ENCODE measurements around the gene ERVK3-1. TPM values are rescaled to one million over a fixed set of nuclear protein-coding genes. Genes with fewer than 3 reads are reported as not detected.

Gene ERVK3-1
- total RNA-seq, 6 experiments from 2014 or later: 24.0 to 31.2 (median 28.2) TPM

GRCh38 chr19:58357481-58358145 is 52.4 kb downstream of the ERVK3-1 start:
- H3K27me3 Mint-ChIP-seq (ENCODE audit: insufficient read depth): peaks cover 2% of the 10 kb centered on the region
- no peak overlapping the region for H3K27ac Mint-ChIP-seq
- no peak for TF ChIP-seq CTCF (IDR thresholded peaks at IDR 0.05)
- no peaks in the 10 kb centered on the region for H3K9me3 Mint-ChIP-seq
- peaks cover 8% of the 10 kb centered on the region for H3K4me1 Mint-ChIP-seq (ENCODE audit: low read depth)
- no peak for DNase-seq
- no peak overlapping the region for H3K4me3 Mint-ChIP-seq
- no peaks in the 10 kb centered on the region; the same call in 1 of the 2 replicates for H3K36me3 Mint-ChIP-seq (ENCODE audit: low read depth)

DNA sequence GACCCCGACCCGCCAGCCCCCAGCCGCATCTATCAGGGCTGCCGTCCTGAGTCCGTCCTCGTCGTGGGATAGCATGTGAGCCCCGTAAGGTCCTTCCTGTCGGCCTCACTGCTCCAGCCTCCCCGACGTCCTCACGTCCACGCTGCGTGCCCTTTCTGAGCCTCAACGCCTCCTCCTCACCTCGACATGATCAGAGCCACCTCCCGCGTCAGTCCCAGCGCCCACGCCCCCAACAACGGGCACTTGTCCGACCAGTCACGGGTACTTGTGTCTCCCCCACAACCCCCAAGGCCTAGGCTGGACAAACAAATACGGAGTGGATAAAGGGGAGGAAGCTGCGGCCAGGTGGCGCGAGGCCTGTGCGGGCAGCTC is 56.7 kb downstream of the ERVK3-1 start:
- H3K27ac Mint-ChIP-seq: peak overlapping the region; percentile 100
- no peak for DNase-seq
- peaks cover 8% of the 10 kb centered on the region for H3K4me1 Mint-ChIP-seq (ENCODE audit: low read depth)
- no peaks in the 10 kb centered on the region; the same call in 1 of the 2 replicates for H3K36me3 Mint-ChIP-seq (ENCODE audit: low read depth)
- H3K4me3 Mint-ChIP-seq: peak overlapping the region; percentile 99
- no peaks in the 10 kb centered on the region for H3K9me3 Mint-ChIP-seq
- H3K27me3 Mint-ChIP-seq (ENCODE audit: insufficient read depth): peaks cover 2% of the 10 kb centered on the region
- TF ChIP-seq CTCF (IDR thresholded peaks at IDR 0.05): no peak

DNA sequence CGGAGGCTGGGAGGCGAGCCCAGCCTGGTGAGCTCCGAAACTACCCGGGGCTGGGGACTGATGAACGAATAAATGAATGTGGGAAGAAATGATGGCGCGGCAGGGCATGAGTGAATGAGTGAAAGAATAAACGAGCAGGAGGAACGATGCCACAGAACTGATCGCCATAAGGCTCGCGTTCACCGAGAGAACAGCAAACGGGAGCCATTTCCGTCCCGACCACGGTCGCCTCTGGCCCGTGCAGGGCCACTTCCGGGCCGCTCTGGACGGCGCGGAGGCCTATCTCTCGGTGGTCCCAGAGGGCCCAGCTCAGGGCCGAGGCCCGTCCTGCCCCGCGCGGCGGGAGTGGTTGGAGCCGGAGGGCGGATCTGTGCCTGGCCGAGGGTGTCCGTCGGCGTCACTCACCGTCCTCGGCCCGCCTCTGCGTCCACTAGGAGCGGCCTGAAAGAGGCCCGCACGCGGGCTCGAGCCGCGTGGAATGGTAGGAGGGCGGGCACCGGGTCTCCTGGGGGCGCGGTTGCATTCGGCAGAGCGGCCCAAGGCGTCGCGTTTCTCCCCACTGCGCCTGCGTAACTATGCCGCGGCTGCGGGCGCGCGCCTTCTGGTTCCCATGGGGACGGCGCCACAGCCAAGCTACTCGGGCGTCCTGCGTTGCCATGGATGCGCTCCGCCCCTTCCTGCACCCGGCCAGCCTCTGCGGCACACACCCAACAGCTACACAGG is 57.3 kb downstream of the ERVK3-1 start, which contains the start of gene ZNF497:
TSS of gene ZNF497 (minus strand) at position 480 of the 723 bp plus-strand sequence. CDS start 5,116 bp downstream, outside the sequence.
- H3K4me1 Mint-ChIP-seq (ENCODE audit: low read depth): peaks cover 8% of the 10 kb centered on the region

GRCh38 chr19:58364146-58364545 is 59.0 kb downstream of the ERVK3-1 start:
- TF ChIP-seq CTCF (IDR thresholded peaks at IDR 0.05): no peak
- peaks cover 8% of the 10 kb centered on the region for H3K4me1 Mint-ChIP-seq (ENCODE audit: low read depth)
- peaks cover 2% of the 10 kb centered on the region for H3K27me3 Mint-ChIP-seq (ENCODE audit: insufficient read depth)
- no peak overlapping the region for H3K4me3 Mint-ChIP-seq
- H3K36me3 Mint-ChIP-seq (ENCODE audit: low read depth): no peaks in the 10 kb centered on the region; the same call in 1 of the 2 replicates
- no peak overlapping the region for H3K27ac Mint-ChIP-seq
- peaks cover 4% of the 10 kb centered on the region; the same call in 1 of the 2 replicates for H3K9me3 Mint-ChIP-seq
- no peak for DNase-seq

More for the DNA sequence above, 57.3 kb downstream of the ERVK3-1 start, which contains the start of gene ZNF497:
- H3K9me3 Mint-ChIP-seq: peaks cover 4% of the 10 kb centered on the region; the same call in 1 of the 2 replicates
- peaks cover 2% of the 10 kb centered on the region for H3K27me3 Mint-ChIP-seq (ENCODE audit: insufficient read depth)
- H3K27ac Mint-ChIP-seq: peak within 1 kb of the TSS; percentile 100
- peak within 1 kb of the TSS; percentile 99 for H3K4me3 Mint-ChIP-seq
- DNase-seq: peak; percentile 94
- H3K36me3 Mint-ChIP-seq (ENCODE audit: low read depth): no peaks in the 10 kb centered on the region; the same call in 1 of the 2 replicates
- peak; percentile 27 for TF ChIP-seq CTCF (IDR thresholded peaks at IDR 0.05)

Small RNA genes lying within 50 kb of the gene (microRNA-seq; reads per million reads assigned to microRNA genes)
- gene MIR6806: not detected

Other genes starting within 250 kb of the ERVK3-1 start
- gene ZNF135, start 246.1 kb upstream of the ERVK3-1 start, total RNA-seq (2021; fragmentation: NEBNext Ultra II Directional; extraction: Animal tissue kit (Norgen Biotek cat#: 25700)): under 1 TPM in 2 of 6 experiments, not detected in 4; 0.07 to 0.09 TPM
- 1 to 10 TPM in 5 of 6 experiments, under 1 TPM in 1; 0.80 to 2.8 (median 2.1) TPM for gene ZSCAN18, start 207.1 kb upstream of the ERVK3-1 start, total RNA-seq (2021; fragmentation: NEBNext Ultra II Directional; extraction: Animal tissue kit (Norgen Biotek cat#: 25700))
- 1 to 10 TPM; 6.6 to 9.5 (median 7.9) TPM for gene ZNF329, start 154.6 kb upstream of the ERVK3-1 start, total RNA-seq (2021; fragmentation: NEBNext Ultra II Directional; extraction: Animal tissue kit (Norgen Biotek cat#: 25700))
- gene ZNF274, start 122.3 kb upstream of the ERVK3-1 start, total RNA-seq (2021; fragmentation: NEBNext Ultra II Directional; extraction: Animal tissue kit (Norgen Biotek cat#: 25700)): 10 to 100 TPM; 15.6 to 18.4 (median 17.6) TPM
- gene ZNF544, start 76.5 kb upstream of the ERVK3-1 start, total RNA-seq (2021; fragmentation: NEBNext Ultra II Directional; extraction: Animal tissue kit (Norgen Biotek cat#: 25700)): 10 to 100 TPM; 26.5 to 32.5 (median 29.9) TPM
- 1 to 10 TPM; 3.4 to 4.5 (median 4.1) TPM for gene ZNF8, start 26.4 kb upstream of the ERVK3-1 start, total RNA-seq (2021; fragmentation: NEBNext Ultra II Directional; extraction: Animal tissue kit (Norgen Biotek cat#: 25700))
- 1 to 10 TPM; 2.5 to 3.0 (median 2.8) TPM for gene ZSCAN22, start 21.6 kb downstream of the ERVK3-1 start, total RNA-seq (2021; fragmentation: NEBNext Ultra II Directional; extraction: Animal tissue kit (Norgen Biotek cat#: 25700))
- 10 to 100 TPM; 21.2 to 36.9 (median 25.4) TPM for gene A1BG, start 48.1 kb downstream of the ERVK3-1 start, total RNA-seq (2021; fragmentation: NEBNext Ultra II Directional; extraction: Animal tissue kit (Norgen Biotek cat#: 25700))
- under 1 TPM; 0.16 to 0.35 (median 0.27) TPM for gene ZNF497, start 57.4 kb downstream of the ERVK3-1 start, total RNA-seq (2021; fragmentation: NEBNext Ultra II Directional; extraction: Animal tissue kit (Norgen Biotek cat#: 25700))
- gene ZNF837, start 75.7 kb downstream of the ERVK3-1 start, total RNA-seq (2021; fragmentation: NEBNext Ultra II Directional; extraction: Animal tissue kit (Norgen Biotek cat#: 25700)): 1 to 10 TPM in 2 of 6 experiments, under 1 TPM in 4; 0.63 to 1.3 (median 0.75) TPM
- gene RPS5, start 81.9 kb downstream of the ERVK3-1 start, total RNA-seq (2021; fragmentation: NEBNext Ultra II Directional; extraction: Animal tissue kit (Norgen Biotek cat#: 25700)): 1,000 to 10,000 TPM in 4 of 6 experiments, 100 to 1,000 TPM in 2; 958 to 1,072 (median 1,017) TPM
- under 1 TPM in 2 of 6 experiments, not detected in 4; 0.26 to 0.39 TPM for gene RNF225, start 90.3 kb downstream of the ERVK3-1 start, total RNA-seq (2021; fragmentation: NEBNext Ultra II Directional; extraction: Animal tissue kit (Norgen Biotek cat#: 25700))
- gene ZNF584, start 103.3 kb downstream of the ERVK3-1 start, total RNA-seq (2021; fragmentation: NEBNext Ultra II Directional; extraction: Animal tissue kit (Norgen Biotek cat#: 25700)): 10 to 100 TPM; 13.3 to 15.0 (median 14.0) TPM
- gene ZNF132, start 134.8 kb downstream of the ERVK3-1 start, total RNA-seq (2021; fragmentation: NEBNext Ultra II Directional; extraction: Animal tissue kit (Norgen Biotek cat#: 25700)): 1 to 10 TPM; 4.0 to 5.2 (median 4.5) TPM
- gene ZNF324B, start 146.2 kb downstream of the ERVK3-1 start, total RNA-seq (2021; fragmentation: NEBNext Ultra II Directional; extraction: Animal tissue kit (Norgen Biotek cat#: 25700)): 1 to 10 TPM; 3.8 to 5.9 (median 4.7) TPM
- gene ZNF324, start 161.7 kb downstream of the ERVK3-1 start, total RNA-seq (2021; fragmentation: NEBNext Ultra II Directional; extraction: Animal tissue kit (Norgen Biotek cat#: 25700)): 1 to 10 TPM; 5.6 to 7.5 (median 6.8) TPM
- gene ZNF446, start 171.0 kb downstream of the ERVK3-1 start, total RNA-seq (2021; fragmentation: NEBNext Ultra II Directional; extraction: Animal tissue kit (Norgen Biotek cat#: 25700)): 1 to 10 TPM; 5.7 to 6.9 (median 6.2) TPM
- 1 to 10 TPM; 2.0 to 5.7 (median 2.6) TPM for gene SLC27A5, start 206.6 kb downstream of the ERVK3-1 start, total RNA-seq (2021; fragmentation: NEBNext Ultra II Directional; extraction: Animal tissue kit (Norgen Biotek cat#: 25700))
- gene ZBTB45, start 214.4 kb downstream of the ERVK3-1 start, total RNA-seq (2021; fragmentation: NEBNext Ultra II Directional; extraction: Animal tissue kit (Norgen Biotek cat#: 25700)): 10 to 100 TPM; 15.0 to 17.4 (median 16.7) TPM
- 100 to 1,000 TPM; 376 to 529 (median 445) TPM for gene TRIM28, start 238.7 kb downstream of the ERVK3-1 start, total RNA-seq (2021; fragmentation: NEBNext Ultra II Directional; extraction: Animal tissue kit (Norgen Biotek cat#: 25700))
- gene CHMP2A, start 249.7 kb downstream of the ERVK3-1 start, total RNA-seq (2021; fragmentation: NEBNext Ultra II Directional; extraction: Animal tissue kit (Norgen Biotek cat#: 25700)): 100 to 1,000 TPM; 100 to 126 (median 120) TPM

All from HFFc6 (cell line).